RPMI8226 (cell line): ENCODE data around the gene KRT32.
"Not testable (repeated sequence)": the region's sequence is repeated elsewhere in the genome, so short reads cannot be mapped to it uniquely, and the experiment has no call there.

Experiments used
- DNase-seq: peaks from one replicate; pipeline ENCODE4 v3.0.0-alpha.2; 2015

The KRT32 gene

DNA sequence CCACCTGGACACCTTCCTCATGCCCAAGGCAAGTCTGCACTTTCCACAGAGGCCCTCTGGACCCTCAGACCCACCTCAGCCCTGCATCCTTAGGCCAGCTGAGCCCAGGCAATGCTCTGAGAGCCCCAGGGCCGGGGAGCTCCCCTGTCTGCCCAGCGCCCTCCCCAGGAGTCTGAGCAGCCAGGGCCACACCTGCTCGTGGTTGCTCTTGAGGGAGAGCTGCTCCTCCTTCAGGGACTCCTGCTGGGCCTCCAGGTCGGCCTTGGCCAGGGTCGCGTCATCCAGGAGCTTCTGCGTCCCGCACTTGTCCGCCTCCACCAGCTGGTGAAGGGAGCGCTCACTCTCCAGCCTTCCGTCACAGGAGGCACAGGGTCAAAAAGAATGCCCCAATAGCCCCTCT is 44.6 kb downstream of the KRT32 start:
- DNase-seq: not testable (repeated sequence)

GRCh38 chr17:41421617-41422016 is 45.6 kb downstream of the KRT32 start:
- DNase-seq: no peak

DNA sequence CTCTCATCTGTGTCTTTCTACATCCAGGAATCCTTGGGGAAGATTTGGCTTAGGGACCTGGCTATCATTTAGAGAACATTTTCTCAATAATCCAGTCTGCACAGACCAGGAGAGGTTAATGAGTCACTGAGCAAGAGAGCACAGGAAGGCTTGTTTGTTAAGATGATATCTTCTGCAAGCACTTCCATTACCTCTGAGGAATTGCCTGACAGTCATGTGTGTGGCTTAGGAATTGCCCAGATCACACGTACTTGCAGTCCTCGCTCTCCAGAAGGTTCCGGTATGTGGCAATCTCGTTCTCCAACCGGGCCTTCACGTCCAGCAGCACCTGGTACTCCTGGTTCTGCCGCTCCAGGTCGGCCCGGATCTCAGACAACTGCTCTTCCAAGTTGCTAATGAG is 46.1 kb downstream of the KRT32 start:
- DNase-seq: no peak

GRCh38 chr17:41420134-41420533 is 47.1 kb downstream of the KRT32 start:
- DNase-seq: no peak

GRCh38 chr17:41419716-41420115 is 47.5 kb downstream of the KRT32 start:
- no peak for DNase-seq

GRCh38 chr17:41418116-41418860 is 48.9 kb downstream of the KRT32 start:
- peak; percentile 31 for DNase-seq

GRCh38 chr17:41417576-41418015 is 49.6 kb downstream of the KRT32 start:
- peak; percentile 69 for DNase-seq

GRCh38 chr17:41417127-41417526 is 50.1 kb downstream of the KRT32 start:
- DNase-seq: no peak

GRCh38 chr17:41416479-41416878 is 50.7 kb downstream of the KRT32 start:
- DNase-seq: no peak

- no peak for DNase-seq
Observed at GRCh38 chr17:41415833-41416335, 51.3 kb downstream of the KRT32 start.

DNA sequence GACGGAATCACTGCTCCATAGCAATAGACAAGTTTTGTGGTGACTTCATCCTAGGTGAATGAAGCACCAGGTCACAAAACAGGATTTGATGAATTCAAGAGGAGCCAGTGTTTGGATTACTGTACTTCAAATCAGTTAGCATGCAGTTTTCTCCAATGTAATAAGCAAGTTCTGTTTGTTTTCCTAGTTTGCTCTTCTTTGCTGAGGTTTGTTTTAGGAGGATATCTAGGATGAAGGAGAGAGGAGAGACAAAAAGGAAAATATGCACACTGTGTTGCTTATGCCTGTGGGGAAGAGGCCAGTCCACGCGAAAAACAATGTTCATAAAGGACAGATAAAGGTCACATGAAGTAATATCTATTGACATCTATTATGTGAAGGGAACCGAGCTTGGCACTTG is 51.8 kb downstream of the KRT32 start:
- no peak for DNase-seq

- no peak for DNase-seq
Observed at GRCh38 chr17:41413982-41414381, 53.2 kb downstream of the KRT32 start.

- DNase-seq: no peak
Observed at GRCh38 chr17:41413353-41413957, 53.7 kb downstream of the KRT32 start.

DNA sequence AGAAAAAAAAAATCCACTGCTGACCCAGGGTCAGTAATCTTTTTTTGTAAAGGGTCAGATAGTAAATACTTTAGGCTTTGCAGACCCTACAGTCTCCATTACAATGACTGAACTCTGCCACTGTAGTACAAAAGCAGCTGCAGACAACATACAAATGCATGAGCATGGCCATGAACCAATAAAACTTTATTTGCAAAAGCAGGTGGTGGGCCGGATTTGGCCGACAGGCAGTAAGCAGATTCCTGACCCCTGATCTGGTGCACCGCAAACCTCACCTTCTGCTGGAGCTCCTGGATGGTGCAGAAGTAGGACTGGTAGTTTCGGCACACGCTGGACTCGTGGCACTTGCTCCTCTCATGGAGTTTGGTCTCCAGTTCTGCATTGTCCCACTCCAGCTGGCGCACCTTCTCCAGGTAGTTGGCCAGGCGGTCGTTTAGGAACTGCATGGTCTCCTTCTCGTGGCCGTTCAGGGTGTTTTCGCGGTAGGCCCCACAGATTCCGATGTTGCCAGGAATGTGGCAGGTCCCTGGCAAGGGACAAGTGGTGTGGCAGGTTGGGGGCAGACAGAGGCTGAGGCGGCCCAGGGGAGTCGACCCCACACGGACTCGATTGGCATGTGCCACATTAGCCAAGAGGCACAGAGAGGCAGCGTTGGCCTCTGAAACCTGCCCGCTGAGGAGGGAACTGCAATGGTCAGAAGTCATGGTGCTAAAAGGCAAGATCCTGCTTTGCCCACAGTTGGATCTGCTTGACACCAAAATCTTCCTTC is 55.9 kb downstream of the KRT32 start:
- DNase-seq: no peak
